H9 (cell line): ENCODE measurements around the gene RHBDL1. TPM values are rescaled to one million over a fixed set of nuclear protein-coding genes. Genes with fewer than 3 reads are reported as not detected.

Experiments
- DNase-seq: peaks from one replicate; pipeline ENCODE4 v3.0.0-alpha.2; 2017
- H2AFZ ChIP-seq: one replicate; pipeline ENCODE4 v1.6.1; 2013; ENCODE audit warnings: mild to moderate bottlenecking, low read length, control low read depth, moderate library complexity
- H2AK5ac ChIP-seq: 2 replicates; pipeline ENCODE4 v1.6.1; 2013; ENCODE audit warnings: low read length, control low read depth, mixed read lengths; ENCODE audit not compliant: insufficient read length
- H2BK120ac ChIP-seq: one replicate; pipeline ENCODE4 v1.6.1; 2013; ENCODE audit warnings: low read depth, mild to moderate bottlenecking, low read length, control low read depth, inconsistent platforms; ENCODE audit not compliant: poor library complexity, severe bottlenecking
- H2BK12ac ChIP-seq: 2 replicates; pipeline ENCODE4 v1.6.1; 2013; ENCODE audit warnings: low read length, control low read depth, mixed read lengths, low read depth; ENCODE audit not compliant: insufficient read length
- H2BK15ac ChIP-seq: 2 replicates; pipeline ENCODE4 v1.6.1; 2013; ENCODE audit warnings: low read depth, low read length, control low read depth
- H2BK20ac ChIP-seq: one replicate; pipeline ENCODE4 v1.6.1; 2013; ENCODE audit warnings: low read depth, mild to moderate bottlenecking, low read length, control low read depth, inconsistent platforms; ENCODE audit not compliant: poor library complexity, severe bottlenecking
- H2BK5ac ChIP-seq: 2 replicates; pipeline ENCODE4 v1.6.1; 2013; ENCODE audit warnings: low read length, control low read depth, mixed read lengths; ENCODE audit not compliant: insufficient read length
- H3K14ac ChIP-seq: 2 replicates; pipeline ENCODE4 v1.6.1; 2013; ENCODE audit warnings: low read length, control low read depth; ENCODE audit not compliant: insufficient read depth
- H3K18ac ChIP-seq: 2 replicates; pipeline ENCODE4 v1.6.1; 2013; ENCODE audit warnings: low read depth, mild to moderate bottlenecking, mixed read lengths, low read length, control low read depth; ENCODE audit not compliant: insufficient read length
- H3K23ac ChIP-seq: 2 replicates; pipeline ENCODE4 v1.6.1; 2013; ENCODE audit warnings: low read length, control low read depth, mixed read lengths, low read depth; ENCODE audit not compliant: insufficient read length
- H3K23me2 ChIP-seq: 2 replicates; pipeline ENCODE4 v1.6.1; 2013; ENCODE audit warnings: low read depth, mild to moderate bottlenecking, mixed read lengths, low read length, control low read depth; ENCODE audit not compliant: insufficient read length, poor library complexity, severe bottlenecking
- H3K27ac ChIP-seq: 2 replicates; pipeline ENCODE4 v1.5.1; 2013; ENCODE audit warnings: low read length, control low read depth, mixed read lengths, low read depth; ENCODE audit not compliant: insufficient read length
- H3K27me3 ChIP-seq: 2 replicates; pipeline ENCODE4 v1.6.1; 2013; ENCODE audit warnings: low read length, control low read depth, inconsistent platforms; ENCODE audit not compliant: insufficient read depth
- H3K4ac ChIP-seq: 2 replicates; pipeline ENCODE4 v1.6.1; 2013; ENCODE audit warnings: low read depth, mild to moderate bottlenecking, control low read depth, inconsistent platforms, low read length, moderate library complexity
- H3K4me1 ChIP-seq: 2 replicates; pipeline ENCODE4 v1.6.1; 2013; ENCODE audit warnings: low read length, control low read depth, inconsistent platforms; ENCODE audit not compliant: insufficient read depth
- H3K4me2 ChIP-seq: 2 replicates; pipeline ENCODE4 v1.6.1; 2013; ENCODE audit warnings: low read length, control low read depth, mixed read lengths; ENCODE audit not compliant: insufficient read length, insufficient read depth
- H3K56ac ChIP-seq: 2 replicates; pipeline ENCODE4 v1.6.1; 2013; ENCODE audit warnings: low read depth, mild to moderate bottlenecking, mixed read lengths, low read length, control low read depth; ENCODE audit not compliant: insufficient read length
- H3K79me1 ChIP-seq: 2 replicates; pipeline ENCODE4 v1.6.1; 2013; ENCODE audit warnings: low read depth, mild to moderate bottlenecking, moderate library complexity, low read length, control low read depth, inconsistent platforms; ENCODE audit not compliant: insufficient read depth, poor library complexity, severe bottlenecking
- H3K79me2 ChIP-seq: 2 replicates; pipeline ENCODE4 v1.6.1; 2013; ENCODE audit warnings: low read length, control low read depth, inconsistent platforms; ENCODE audit not compliant: insufficient read depth
- H3K9ac ChIP-seq: 2 replicates; pipeline ENCODE4 v1.6.1; 2013; ENCODE audit warnings: low read length, control low read depth, mixed read lengths; ENCODE audit not compliant: insufficient read length; ENCODE audit errors: extremely low read depth
- H3K9me3 ChIP-seq: one replicate; pipeline ENCODE4 v1.6.1; 2013; ENCODE audit warnings: low read depth, low read length, inconsistent platforms; ENCODE audit not compliant: control insufficient read depth
- H3T11ph ChIP-seq: one replicate; pipeline ENCODE4 v1.6.1; 2013; ENCODE audit warnings: mild to moderate bottlenecking, low read length, control low read depth, inconsistent platforms
- H4K20me1 ChIP-seq: one replicate; pipeline ENCODE4 v1.6.1; 2013; ENCODE audit not compliant: control insufficient read depth, insufficient read length, insufficient read depth
- H4K5ac ChIP-seq: 2 replicates; pipeline ENCODE4 v1.6.1; 2013; ENCODE audit warnings: low read depth, mild to moderate bottlenecking, mixed read lengths, low read length, control low read depth; ENCODE audit not compliant: insufficient read length
- H4K8ac ChIP-seq: replicated peaks from 2 replicates; pipeline ENCODE4 v1.6.1; 2013; ENCODE audit warnings: low read length, control low read depth, mixed read lengths, low read depth; ENCODE audit not compliant: insufficient read length
- H4K91ac ChIP-seq: 2 replicates; pipeline ENCODE4 v1.6.1; 2013; ENCODE audit warnings: low read depth, mild to moderate bottlenecking, moderate library complexity, mixed read lengths, low read length, control low read depth; ENCODE audit not compliant: insufficient read length
- H3K27ac Mint-ChIP-seq, 3 experiments: 2 replicates in 2 of 3; 3 replicates in 1 of 3; pipeline ENCODE4 v1.8.0; 2020 to 2021; ENCODE audit warnings: mixed read lengths in 3 of 3, mild to moderate bottlenecking in 1 of 3, moderate library complexity in 1 of 3
- H3K27me3 Mint-ChIP-seq: 2 replicates; pipeline ENCODE4 v1.8.0; 2021; ENCODE audit warnings: low read depth, mild to moderate bottlenecking, moderate library complexity, mixed read lengths
- H3K36me3 Mint-ChIP-seq, 3 experiments: 2 replicates in 2 of 3; 3 replicates in 1 of 3; pipeline ENCODE4 v1.8.0; 2020 to 2021; ENCODE audit warnings: low read depth in 3 of 3, mixed read lengths in 3 of 3; ENCODE audit not compliant: insufficient read depth in 1 of 3
- H3K4me1 Mint-ChIP-seq, 2 experiments: 2 replicates each; pipeline ENCODE4 v1.8.0; 2020; ENCODE audit warnings: mixed read lengths in 2 of 2
- H3K4me3 Mint-ChIP-seq, 2 experiments: 2 replicates in 1 of 2; 3 replicates in 1 of 2; pipeline ENCODE4 v1.8.0; 2020 to 2021; ENCODE audit warnings: mild to moderate bottlenecking in 2 of 2, mixed read lengths in 2 of 2, moderate library complexity in 1 of 2
- H3K9me3 Mint-ChIP-seq, 2 experiments: 2 replicates in 1 of 2; 3 replicates in 1 of 2; pipeline ENCODE4 v1.8.0; 2020; ENCODE audit warnings: mild to moderate bottlenecking in 2 of 2, mixed read lengths in 2 of 2, moderate library complexity in 1 of 2
- CTCF ChIP-seq: fragments of 200-600 bp; sonication (generic); conservative IDR thresholded peaks from 3 replicates; pipeline ENCODE4 v1.8.0; 2021; ENCODE audit warnings: antibody characterized with exemption, mild to moderate bottlenecking
- WGBS: extraction: QIAGEN DNeasy Blood & Tissue Kit; methylation state at CpG from one replicate; pipeline ENCODE4 v1.1.7; 2013; ENCODE audit warnings: missing lambda C conversion rate, low lambda C conversion rate, mixed read lengths; ENCODE audit not compliant: insufficient read length; ENCODE audit errors: extremely low coverage; 5-methylcytosine and 5-hydroxymethylcytosine counted together
- total RNA-seq: library from RNA; stranded (reverse); gene quantifications from 2 replicates; pipeline ENCODE4 v1.2.1, GENCODE V29; 2021

Gene RHBDL1
- total RNA-seq, 1 experiment from 2014 or later = 7.6 TPM

DNA sequence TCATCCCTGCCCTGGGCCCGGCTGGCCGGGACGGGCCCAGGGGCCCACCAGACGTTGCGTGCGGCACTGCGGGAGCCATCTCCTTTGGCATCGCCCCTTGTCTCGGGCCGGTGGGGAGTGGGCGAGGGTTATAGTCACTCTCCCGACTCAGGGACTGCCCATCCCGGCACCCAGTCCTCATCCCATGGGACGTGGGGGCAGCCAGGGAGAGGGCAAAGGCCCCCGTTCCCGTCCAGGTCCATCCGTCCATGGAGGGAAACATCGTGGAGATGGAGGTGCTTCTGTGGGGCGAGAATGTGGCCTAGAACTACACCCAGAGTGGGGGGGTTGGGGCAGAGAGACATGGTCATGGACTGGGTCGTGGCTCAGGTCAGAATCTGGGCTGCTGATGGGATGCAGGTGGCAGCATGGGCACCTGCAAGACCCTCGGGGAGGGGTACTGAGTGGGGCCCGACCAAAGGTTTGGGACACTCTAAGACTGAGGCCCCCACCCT lies 28.7 kb upstream of the RHBDL1 start:
- H3K9ac ChIP-seq = no peak overlapping the region
- no CpG with 5 or more reads among the region's 22 CpGs for WGBS
- H3K9me3 Mint-ChIP-seq = no peaks in the 10 kb centered on the region
- no peaks in the 10 kb centered on the region; the same call in 1 of the 2 replicates for H3K4me1 ChIP-seq
- H2BK20ac ChIP-seq = no peak overlapping the region
- peaks cover 2 to 15% of the 10 kb centered on the region in 2 experiments for H3K4me1 Mint-ChIP-seq
- H3K56ac ChIP-seq = no peak overlapping the region
- H4K91ac ChIP-seq = no peak overlapping the region
- no peak overlapping the region for H3K4ac ChIP-seq
- H4K5ac ChIP-seq = no peak overlapping the region
- H3T11ph ChIP-seq = no peak overlapping the region
- peaks cover 14% of the 10 kb centered on the region for H3K23me2 ChIP-seq
- no peak overlapping the region for H2BK120ac ChIP-seq
- no peak overlapping the region; a peak in 1 of 7 replicates for H3K27ac Mint-ChIP-seq
- no peak overlapping the region for H2AFZ ChIP-seq
- DNase-seq = no peak
- H2BK12ac ChIP-seq = no peak overlapping the region
- H2AK5ac ChIP-seq = no peak overlapping the region
- H3K27me3 Mint-ChIP-seq = no peaks in the 10 kb centered on the region; the same call in 1 of the 2 replicates
- TF ChIP-seq CTCF = no peak
- H3K4me3 Mint-ChIP-seq = peak overlapping the region in 1 of 2 experiments; percentile 29; a peak in 1 of 5 replicates
- no peak overlapping the region for H2BK5ac ChIP-seq
- H4K8ac ChIP-seq = no peak overlapping the region
- H3K79me1 ChIP-seq = no peaks in the 10 kb centered on the region
- no peak overlapping the region for H3K27ac ChIP-seq
- no peaks in the 10 kb centered on the region for H3K27me3 ChIP-seq
- no peak overlapping the region for H3K4me2 ChIP-seq
- peaks cover 2 to 15% (median 4%) of the 10 kb centered on the region in 3 experiments; a peak in 4 of 7 replicates for H3K36me3 Mint-ChIP-seq
- H4K20me1 ChIP-seq = no peaks in the 10 kb centered on the region
- no peaks in the 10 kb centered on the region for H3K79me2 ChIP-seq
- H3K9me3 ChIP-seq = no peaks in the 10 kb centered on the region
- H3K23ac ChIP-seq = no peak overlapping the region
- H3K14ac ChIP-seq = no peak overlapping the region
- H3K18ac ChIP-seq = no peak overlapping the region
- no peak overlapping the region for H2BK15ac ChIP-seq
